ENCODE measurements around the gene WSCD1. TPM values are rescaled to one million over a fixed set of nuclear protein-coding genes. Genes with fewer than 3 reads are reported as not detected.

The WSCD1 gene
- total RNA-seq, 1 experiment from 2014 or later, result not detected

GRCh38 chr17:6085812-6086211, 15.6 kb downstream of the WSCD1 start:
- no peak for DNase-seq (ENCODE audit: low spot score)

- no peak for DNase-seq (ENCODE audit: low spot score)
These were observed 16.6 kb downstream of the WSCD1 start for GRCh38 chr17:6086603-6087400.

GRCh38 chr17:6088141-6088540, 18.0 kb downstream of the WSCD1 start:
- DNase-seq (ENCODE audit: low spot score), result no peak

- DNase-seq (ENCODE audit: low spot score), result no peak
These were observed 20.1 kb downstream of the WSCD1 start for GRCh38 chr17:6090253-6090652.

GRCh38 chr17:6092182-6092902, 22.2 kb downstream of the WSCD1 start:
- no peak for DNase-seq (ENCODE audit: low spot score)

- no peak for DNase-seq (ENCODE audit: low spot score)
These were observed 22.8 kb downstream of the WSCD1 start for GRCh38 chr17:6092903-6093468.

- no peak for DNase-seq (ENCODE audit: low spot score)
These were observed 24.3 kb downstream of the WSCD1 start for GRCh38 chr17:6094453-6094852.

GRCh38 chr17:6094926-6095325, 24.7 kb downstream of the WSCD1 start:
- no peak for DNase-seq (ENCODE audit: low spot score)

GRCh38 chr17:6095501-6095900, 25.3 kb downstream of the WSCD1 start:
- no peak for DNase-seq (ENCODE audit: low spot score)

- DNase-seq (ENCODE audit: low spot score), result no peak
These were observed 26.2 kb downstream of the WSCD1 start for GRCh38 chr17:6096201-6097004.

GRCh38 chr17:6097005-6097279, 26.8 kb downstream of the WSCD1 start:
- DNase-seq (ENCODE audit: low spot score), result no peak

- no peak for DNase-seq (ENCODE audit: low spot score)
These were observed 28.1 kb downstream of the WSCD1 start for GRCh38 chr17:6098050-6098822.

GRCh38 chr17:6098823-6099180, 28.6 kb downstream of the WSCD1 start:
- no peak for DNase-seq (ENCODE audit: low spot score)

GRCh38 chr17:6099492-6099891, 29.3 kb downstream of the WSCD1 start:
- no peak for DNase-seq (ENCODE audit: low spot score)

GRCh38 chr17:6100146-6100545, 30.0 kb downstream of the WSCD1 start:
- DNase-seq (ENCODE audit: low spot score), result no peak

GRCh38 chr17:6100891-6101500, 30.8 kb downstream of the WSCD1 start:
- no peak for DNase-seq (ENCODE audit: low spot score)

GRCh38 chr17:6101706-6102105, 31.5 kb downstream of the WSCD1 start:
- DNase-seq (ENCODE audit: low spot score), result no peak

- no peak for DNase-seq (ENCODE audit: low spot score)
These were observed 32.4 kb downstream of the WSCD1 start for GRCh38 chr17:6102615-6103014.

GRCh38 chr17:6104956-6105648, 34.9 kb downstream of the WSCD1 start:
- no peak for DNase-seq (ENCODE audit: low spot score)

GRCh38 chr17:6105649-6106007, 35.4 kb downstream of the WSCD1 start:
- no peak for DNase-seq (ENCODE audit: low spot score)
